Measurements from ENCODE around the gene RNASE1. TPM values are rescaled to one million over a fixed set of nuclear protein-coding genes. Genes with fewer than 3 reads are reported as not detected.

The RNASE1 gene
- total and polyA plus RNA-seq, 7 donors: 80.2 to 192 (median 111) TPM

DNA sequence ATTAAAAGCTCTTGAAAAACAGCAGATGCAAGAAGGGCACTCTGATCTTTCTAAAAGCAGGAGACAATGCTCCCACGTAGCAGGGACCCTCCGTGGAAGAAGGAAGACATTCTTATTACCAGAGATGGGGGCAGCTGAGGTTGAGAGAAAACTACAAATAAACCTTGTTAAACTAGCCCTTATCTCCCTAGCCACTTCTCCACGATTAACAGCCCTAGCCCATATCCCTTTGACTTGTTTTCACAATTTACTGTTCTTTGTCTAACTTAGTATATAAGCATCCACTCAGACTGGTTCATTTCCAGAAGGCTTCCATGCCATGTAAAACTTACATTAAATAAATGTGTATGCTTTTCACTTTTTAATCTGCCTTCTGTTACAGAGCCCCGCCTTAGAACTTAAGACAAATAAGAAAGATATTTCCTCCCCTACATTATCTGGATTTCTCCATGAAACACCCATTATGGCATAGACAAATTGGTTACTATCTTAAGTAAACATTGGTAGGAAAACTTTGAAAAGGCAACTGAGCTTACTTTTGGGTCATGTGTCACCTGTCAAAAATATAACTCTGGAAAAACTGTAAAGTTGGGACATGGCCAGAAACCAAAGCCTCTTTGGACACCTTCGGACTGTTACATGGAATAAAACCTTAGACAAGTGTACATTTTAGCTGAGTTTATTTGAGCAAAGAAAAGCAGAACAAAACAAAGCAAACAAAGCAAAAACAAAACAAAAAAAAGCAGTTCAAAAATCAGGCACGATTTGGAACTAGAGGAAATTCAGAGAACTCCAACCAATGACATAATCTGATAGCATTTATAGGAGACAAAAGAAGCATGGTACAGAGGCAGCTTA is 4.9 kb upstream of the RNASE1 start:
- Histone ChIP-seq H3K4me3 (no peak overlapping the region), H3K27me3 (ENCODE audit: insufficient read depth in 3 of 3, low read length in 2 of 3) (peaks cover 0 to 9% (median 2%) of the 10 kb centered on the region in 3 donors), H3K9me3 (no peaks in the 10 kb centered on the region), H3K4me1 (no peaks in the 10 kb centered on the region), H3K36me3 (ENCODE audit: insufficient read depth in 1 of 2, low read depth in 1 of 2) (no peaks in the 10 kb centered on the region), H3K27ac (no peak overlapping the region)
- intact Hi-C loops (cut with DNase I): no loop called here
- TF ChIP-seq, protein P1, sequence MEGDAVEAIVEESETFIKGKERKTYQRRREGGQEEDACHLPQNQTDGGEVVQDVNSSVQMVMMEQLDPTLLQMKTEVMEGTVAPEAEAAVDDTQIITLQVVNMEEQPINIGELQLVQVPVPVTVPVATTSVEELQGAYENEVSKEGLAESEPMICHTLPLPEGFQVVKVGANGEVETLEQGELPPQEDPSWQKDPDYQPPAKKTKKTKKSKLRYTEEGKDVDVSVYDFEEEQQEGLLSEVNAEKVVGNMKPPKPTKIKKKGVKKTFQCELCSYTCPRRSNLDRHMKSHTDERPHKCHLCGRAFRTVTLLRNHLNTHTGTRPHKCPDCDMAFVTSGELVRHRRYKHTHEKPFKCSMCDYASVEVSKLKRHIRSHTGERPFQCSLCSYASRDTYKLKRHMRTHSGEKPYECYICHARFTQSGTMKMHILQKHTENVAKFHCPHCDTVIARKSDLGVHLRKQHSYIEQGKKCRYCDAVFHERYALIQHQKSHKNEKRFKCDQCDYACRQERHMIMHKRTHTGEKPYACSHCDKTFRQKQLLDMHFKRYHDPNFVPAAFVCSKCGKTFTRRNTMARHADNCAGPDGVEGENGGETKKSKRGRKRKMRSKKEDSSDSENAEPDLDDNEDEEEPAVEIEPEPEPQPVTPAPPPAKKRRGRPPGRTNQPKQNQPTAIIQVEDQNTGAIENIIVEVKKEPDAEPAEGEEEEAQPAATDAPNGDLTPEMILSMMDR (IDR thresholded peaks at IDR 0.05): no peak
- no peak for DNase-seq
- ATAC-seq: no peak
- WGBS, 3 donors: 41 to 45% (median 43%) methylated on average over 6 of the region's 6 CpGs

DNA sequence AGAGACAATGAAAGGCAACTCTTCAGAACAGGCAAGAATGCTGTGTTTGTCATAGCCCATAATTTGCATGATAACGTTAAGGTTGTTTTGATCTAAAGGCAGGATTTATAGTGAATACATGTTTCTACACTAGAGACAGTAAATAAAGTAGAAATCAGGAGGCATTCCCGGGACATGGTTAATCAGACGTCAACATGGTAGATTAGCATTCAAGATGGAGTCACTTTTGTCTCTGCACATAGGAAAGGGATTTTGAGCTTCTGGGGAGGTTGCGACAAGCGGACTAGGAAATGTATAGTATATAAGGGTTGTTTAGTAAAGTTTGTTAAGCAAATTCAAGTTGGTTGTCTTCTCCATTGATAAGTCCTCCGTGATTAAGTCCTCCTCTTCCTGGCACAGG is 2.8 kb upstream of the RNASE1 start:
- ATAC-seq: no peak
- WGBS, 3 donors: 86 to 89% (median 88%) methylated on average over 6 of the region's 6 CpGs
- Histone ChIP-seq H3K9me3 (no peaks in the 10 kb centered on the region), H3K4me3 (no peak overlapping the region), H3K36me3 (ENCODE audit: insufficient read depth in 1 of 2, low read depth in 1 of 2) (no peaks in the 10 kb centered on the region), H3K27me3 (ENCODE audit: insufficient read depth in 3 of 3, low read length in 2 of 3) (peaks cover 2 to 9% (median 3%) of the 10 kb centered on the region in 3 donors), H3K4me1 (no peaks in the 10 kb centered on the region), H3K27ac (no peak overlapping the region)
- TF ChIP-seq, protein P1 (IDR thresholded peaks at IDR 0.05): no peak
- intact Hi-C loops (cut with DNase I): no loop called here
- DNase-seq: no peak

DNA sequence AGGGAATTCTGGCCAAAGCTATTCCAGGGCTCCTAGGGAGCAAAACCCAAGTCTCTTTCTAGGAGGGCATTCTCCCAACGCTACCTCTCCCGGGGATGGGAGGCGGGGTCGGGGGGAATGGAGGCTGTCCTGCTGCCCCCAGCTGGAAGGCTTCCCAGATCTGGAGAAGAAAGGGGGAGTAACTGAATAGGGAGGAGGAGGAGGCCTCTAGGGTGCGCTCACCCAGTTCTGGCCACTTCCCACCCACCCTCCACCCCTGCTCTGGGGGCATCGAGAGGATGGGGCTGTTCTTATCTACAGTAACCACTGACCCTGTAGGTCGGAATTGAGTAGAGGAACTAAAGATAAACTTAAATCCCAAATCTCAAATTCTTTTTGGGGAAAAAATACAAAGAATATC is 579 bp upstream of the RNASE1 start:
- intact Hi-C loops (cut with DNase I): no loop called here
- DNase-seq (no peak), ATAC-seq (no peak)
- Histone ChIP-seq H3K27me3 (ENCODE audit: insufficient read depth in 3 of 3, low read length in 2 of 3) (peaks cover 2 to 10% (median 5%) of the 10 kb centered on the region in 3 donors), H3K9me3 (no peaks in the 10 kb centered on the region), H3K27ac (peak overlapping the region; percentile 41), H3K36me3 (ENCODE audit: insufficient read depth in 1 of 2, low read depth in 1 of 2) (no peaks in the 10 kb centered on the region), H3K4me1 (no peaks in the 10 kb centered on the region), H3K4me3 (peak overlapping the region; percentile 55)
- WGBS, 3 donors: 63 to 68% (median 67%) methylated on average over 7 of the region's 7 CpGs
- TF ChIP-seq, protein P1 (IDR thresholded peaks at IDR 0.05): no peak

DNA sequence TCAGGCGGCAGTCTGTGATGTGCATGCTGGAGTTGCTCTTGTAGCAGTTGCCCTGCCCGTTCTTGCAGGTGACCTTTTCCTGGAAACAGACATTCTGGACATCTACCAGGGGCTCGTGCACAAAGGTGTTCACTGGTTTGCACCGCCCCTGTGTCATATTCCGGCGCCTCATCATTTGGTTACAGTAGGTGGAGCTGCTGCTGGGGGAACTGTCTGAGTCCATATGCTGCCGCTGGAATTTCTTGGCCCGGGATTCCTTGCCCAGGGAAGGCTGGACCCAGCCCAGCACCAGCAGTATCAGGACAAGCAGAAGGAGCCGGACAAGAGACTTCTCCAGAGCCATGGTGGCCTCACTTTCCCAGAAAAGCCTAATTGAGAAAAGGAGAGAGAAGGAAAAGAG is 918 bp downstream of the RNASE1 start:
- Histone ChIP-seq H3K4me1 (no peaks in the 10 kb centered on the region), H3K4me3 (peak overlapping the region; percentile 55)

More for the DNA sequence above, 918 bp downstream of the RNASE1 start:
- DNase-seq: no peak
- Histone ChIP-seq H3K27me3 (ENCODE audit: insufficient read depth in 3 of 3, low read length in 2 of 3) (peaks cover 0 to 10% (median 2%) of the 10 kb centered on the region in 3 donors), H3K27ac (peak overlapping the region; percentile 43), H3K36me3 (ENCODE audit: insufficient read depth in 1 of 2, low read depth in 1 of 2) (no peaks in the 10 kb centered on the region), H3K9me3 (no peaks in the 10 kb centered on the region)
- ATAC-seq: no peak
- TF ChIP-seq, protein P1 (IDR thresholded peaks at IDR 0.05): no peak
- 41 to 49% (median 46%) methylated on average over 9 of the region's 9 CpGs for WGBS, 3 donors
- intact Hi-C loops (cut with DNase I): no loop called here
